ENCODE measurements around the gene CXCR4.

DNA sequence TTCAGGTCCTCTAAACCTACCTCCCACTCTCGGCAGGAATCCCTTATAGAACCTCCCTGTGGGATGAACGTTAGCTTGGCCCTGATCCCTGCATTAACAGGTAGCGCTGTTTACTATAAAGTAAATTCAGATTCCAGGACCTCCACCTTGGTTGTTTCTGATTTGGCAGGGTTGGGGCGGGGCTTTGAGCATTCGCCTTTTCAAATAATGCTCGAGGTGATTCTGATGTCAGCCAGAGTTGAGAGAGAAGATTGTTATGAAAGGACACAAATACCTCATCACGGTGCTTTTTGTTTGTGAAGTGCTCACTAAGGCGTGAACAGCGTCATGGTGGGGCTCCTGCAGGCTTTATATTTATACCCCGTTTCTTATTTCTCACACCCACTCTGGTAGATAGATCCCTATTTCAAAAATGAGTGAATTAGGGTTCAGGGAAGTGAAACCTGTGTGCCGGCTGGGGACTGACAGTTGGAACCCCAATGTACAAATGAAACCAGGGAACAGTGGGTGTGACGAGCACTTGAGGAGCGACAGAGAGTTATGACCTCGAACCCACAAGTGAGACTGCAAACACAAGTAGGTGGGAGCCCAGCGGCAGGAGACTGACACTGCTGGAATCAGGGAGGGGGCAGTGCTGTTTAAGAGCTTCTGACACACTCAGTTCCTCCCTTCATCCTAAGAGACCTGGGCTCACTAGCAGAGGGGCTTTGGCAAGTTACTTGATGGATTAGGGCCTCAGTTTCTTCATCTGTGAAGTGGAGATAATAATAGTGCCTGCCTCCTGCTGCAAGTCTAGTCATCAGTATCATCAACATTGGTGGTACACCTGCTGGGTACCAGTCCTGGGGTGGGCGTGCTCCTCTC lies 14.2 kb upstream of the CXCR4 start:
- TF ChIP-seq, protein P1, sequence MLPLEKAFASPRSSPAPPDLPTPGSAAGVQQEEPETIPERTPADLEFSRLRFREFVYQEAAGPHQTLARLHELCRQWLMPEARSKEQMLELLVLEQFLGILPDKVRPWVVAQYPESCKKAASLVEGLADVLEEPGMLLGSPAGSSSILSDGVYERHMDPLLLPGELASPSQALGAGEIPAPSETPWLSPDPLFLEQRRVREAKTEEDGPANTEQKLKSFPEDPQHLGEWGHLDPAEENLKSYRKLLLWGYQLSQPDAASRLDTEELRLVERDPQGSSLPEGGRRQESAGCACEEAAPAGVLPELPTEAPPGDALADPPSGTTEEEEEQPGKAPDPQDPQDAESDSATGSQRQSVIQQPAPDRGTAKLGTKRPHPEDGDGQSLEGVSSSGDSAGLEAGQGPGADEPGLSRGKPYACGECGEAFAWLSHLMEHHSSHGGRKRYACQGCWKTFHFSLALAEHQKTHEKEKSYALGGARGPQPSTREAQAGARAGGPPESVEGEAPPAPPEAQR (CRISPR knock-in tag; IDR thresholded peaks at IDR 0.05), result no peak
- TF ChIP-seq ETV6 (CRISPR knock-in tag; IDR thresholded peaks at IDR 0.05) (no peak), ZNF396 (CRISPR knock-in tag; IDR thresholded peaks at IDR 0.05; ENCODE audit: borderline replicate concordance) (no peak), ZBTB21 (CRISPR knock-in tag; IDR thresholded peaks at IDR 0.05; ENCODE audit: borderline replicate concordance) (no peak), CREB1 (CRISPR knock-in tag; IDR thresholded peaks at IDR 0.05) (no peak), IRF2 (CRISPR knock-in tag; IDR thresholded peaks at IDR 0.05; ENCODE audit: borderline replicate concordance, low read depth) (no peak), ZNF232 (CRISPR knock-in tag; IDR thresholded peaks at IDR 0.05) (no peak)
- TF ChIP-seq, protein P2, sequence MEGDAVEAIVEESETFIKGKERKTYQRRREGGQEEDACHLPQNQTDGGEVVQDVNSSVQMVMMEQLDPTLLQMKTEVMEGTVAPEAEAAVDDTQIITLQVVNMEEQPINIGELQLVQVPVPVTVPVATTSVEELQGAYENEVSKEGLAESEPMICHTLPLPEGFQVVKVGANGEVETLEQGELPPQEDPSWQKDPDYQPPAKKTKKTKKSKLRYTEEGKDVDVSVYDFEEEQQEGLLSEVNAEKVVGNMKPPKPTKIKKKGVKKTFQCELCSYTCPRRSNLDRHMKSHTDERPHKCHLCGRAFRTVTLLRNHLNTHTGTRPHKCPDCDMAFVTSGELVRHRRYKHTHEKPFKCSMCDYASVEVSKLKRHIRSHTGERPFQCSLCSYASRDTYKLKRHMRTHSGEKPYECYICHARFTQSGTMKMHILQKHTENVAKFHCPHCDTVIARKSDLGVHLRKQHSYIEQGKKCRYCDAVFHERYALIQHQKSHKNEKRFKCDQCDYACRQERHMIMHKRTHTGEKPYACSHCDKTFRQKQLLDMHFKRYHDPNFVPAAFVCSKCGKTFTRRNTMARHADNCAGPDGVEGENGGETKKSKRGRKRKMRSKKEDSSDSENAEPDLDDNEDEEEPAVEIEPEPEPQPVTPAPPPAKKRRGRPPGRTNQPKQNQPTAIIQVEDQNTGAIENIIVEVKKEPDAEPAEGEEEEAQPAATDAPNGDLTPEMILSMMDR (IDR thresholded peaks at IDR 0.05), result no peak
- TF ChIP-seq, protein P3, sequence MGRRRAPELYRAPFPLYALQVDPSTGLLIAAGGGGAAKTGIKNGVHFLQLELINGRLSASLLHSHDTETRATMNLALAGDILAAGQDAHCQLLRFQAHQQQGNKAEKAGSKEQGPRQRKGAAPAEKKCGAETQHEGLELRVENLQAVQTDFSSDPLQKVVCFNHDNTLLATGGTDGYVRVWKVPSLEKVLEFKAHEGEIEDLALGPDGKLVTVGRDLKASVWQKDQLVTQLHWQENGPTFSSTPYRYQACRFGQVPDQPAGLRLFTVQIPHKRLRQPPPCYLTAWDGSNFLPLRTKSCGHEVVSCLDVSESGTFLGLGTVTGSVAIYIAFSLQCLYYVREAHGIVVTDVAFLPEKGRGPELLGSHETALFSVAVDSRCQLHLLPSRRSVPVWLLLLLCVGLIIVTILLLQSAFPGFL (CRISPR knock-in tag; IDR thresholded peaks at IDR 0.05; ENCODE audit: borderline replicate concordance), result no peak

Measured in WTC11 (cell line).